ENCODE data around the gene MTFR1L.
A peak's percentile ranks its signal among the peaks of the same experiment; 100 is the strongest.

The MTFR1L gene

DNA sequence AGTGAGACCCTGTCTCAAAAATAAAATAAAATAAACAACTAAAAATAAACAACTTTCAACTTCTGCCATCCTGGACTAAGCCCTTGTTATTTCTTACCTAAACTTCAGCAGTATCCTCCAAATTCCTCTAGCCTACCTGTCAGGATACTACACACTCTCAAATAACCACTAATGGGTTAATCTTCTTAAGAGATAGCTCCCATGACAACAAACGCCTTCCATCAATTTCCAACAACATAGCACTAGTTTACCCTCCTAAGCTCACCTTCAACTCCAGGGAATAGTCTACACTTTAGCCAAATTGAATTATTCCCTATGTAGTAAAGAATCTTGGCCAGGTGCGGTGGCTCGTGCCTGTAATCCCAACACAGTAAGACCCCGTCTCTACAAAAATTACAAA, 28.2 kb downstream of the MTFR1L start:
- no peaks in the 10 kb centered on the region for H3K36me3 ChIP-seq (ENCODE audit: control insufficient read depth, insufficient read depth, low read length)
- WGBS (ENCODE audit: insufficient coverage, insufficient read length) = no CpG with 5 or more reads among the region's 4 CpGs

DNA sequence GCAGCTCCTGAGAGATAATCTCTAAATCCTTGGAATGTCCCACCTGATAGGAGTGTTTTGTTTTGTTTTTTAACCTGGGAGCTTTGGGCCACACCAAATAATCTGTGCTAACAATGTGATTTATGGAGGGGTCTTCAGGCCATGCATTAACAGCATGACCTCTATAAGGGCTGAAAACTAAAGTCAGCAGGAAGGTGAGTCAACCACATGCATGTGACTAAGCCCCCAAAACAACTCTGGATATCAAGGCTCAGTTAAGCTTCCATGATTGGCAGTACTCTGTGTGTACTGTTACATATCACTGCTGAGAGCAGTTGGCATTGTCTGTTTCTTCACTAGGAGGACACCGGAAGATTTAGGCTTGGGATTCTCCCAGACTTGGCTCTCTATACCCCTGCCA, 28.8 kb downstream of the MTFR1L start:
- no CpG with 5 or more reads among the region's 1 CpG for WGBS (ENCODE audit: insufficient coverage, insufficient read length)
- H3K36me3 ChIP-seq (ENCODE audit: control insufficient read depth, insufficient read depth, low read length) = no peaks in the 10 kb centered on the region
- no peaks in the 10 kb centered on the region for H3K27me3 ChIP-seq (ENCODE audit: control insufficient read depth, insufficient read depth, low read length)
- no peak overlapping the region for H3K4me3 ChIP-seq (ENCODE audit: low read length)
- no peaks in the 10 kb centered on the region for H3K4me1 ChIP-seq (ENCODE audit: control insufficient read depth, insufficient read depth, low read length)
- H3K9me3 ChIP-seq (ENCODE audit: control insufficient read depth, insufficient read depth, low read length) = no peaks in the 10 kb centered on the region
- H3K27ac ChIP-seq (ENCODE audit: low read length) = no peak overlapping the region
- no peak for DNase-seq (ENCODE audit: low read depth, low spot score)

More for the DNA sequence above, 28.2 kb downstream of the MTFR1L start:
- no peaks in the 10 kb centered on the region for H3K27me3 ChIP-seq (ENCODE audit: control insufficient read depth, insufficient read depth, low read length)
- no peaks in the 10 kb centered on the region for H3K4me1 ChIP-seq (ENCODE audit: control insufficient read depth, insufficient read depth, low read length)
- no peak overlapping the region for H3K4me3 ChIP-seq (ENCODE audit: low read length)
- DNase-seq (ENCODE audit: low read depth, low spot score) = no peak
- no peaks in the 10 kb centered on the region for H3K9me3 ChIP-seq (ENCODE audit: control insufficient read depth, insufficient read depth, low read length)
- H3K27ac ChIP-seq (ENCODE audit: low read length) = no peak overlapping the region

DNA sequence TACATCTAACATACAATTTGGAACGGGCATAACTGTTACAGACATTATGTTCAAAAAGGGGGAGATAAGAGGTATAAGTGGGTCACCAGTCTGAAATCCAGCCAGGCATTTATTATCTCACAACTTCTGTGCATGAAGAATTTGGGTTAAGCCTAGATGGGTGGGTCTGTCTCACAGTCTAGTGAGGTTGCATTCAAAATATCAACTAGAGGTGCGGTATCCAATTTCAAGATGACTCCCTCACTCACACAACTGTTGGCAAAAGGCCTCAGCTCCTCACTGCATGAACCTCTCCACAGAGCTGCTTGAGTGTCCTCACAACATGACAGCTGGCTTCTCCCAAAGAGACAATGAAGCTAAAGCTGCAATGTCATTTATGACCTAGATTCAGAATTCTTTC, 34.8 kb downstream of the MTFR1L start:
- Histone ChIP-seq H3K27me3 (ENCODE audit: control insufficient read depth, insufficient read depth, low read length) (no peaks in the 10 kb centered on the region), H3K4me3 (ENCODE audit: low read length) (no peak overlapping the region), H3K9me3 (ENCODE audit: control insufficient read depth, insufficient read depth, low read length) (no peaks in the 10 kb centered on the region), H3K27ac (ENCODE audit: low read length) (no peak overlapping the region), H3K4me1 (ENCODE audit: control insufficient read depth, insufficient read depth, low read length) (no peaks in the 10 kb centered on the region), H3K36me3 (ENCODE audit: control insufficient read depth, insufficient read depth, low read length) (no peaks in the 10 kb centered on the region)
- WGBS (ENCODE audit: insufficient coverage, insufficient read length) = no CpG with 5 or more reads among the region's 2 CpGs
- DNase-seq (ENCODE audit: low read depth, low spot score) = no peak

DNA sequence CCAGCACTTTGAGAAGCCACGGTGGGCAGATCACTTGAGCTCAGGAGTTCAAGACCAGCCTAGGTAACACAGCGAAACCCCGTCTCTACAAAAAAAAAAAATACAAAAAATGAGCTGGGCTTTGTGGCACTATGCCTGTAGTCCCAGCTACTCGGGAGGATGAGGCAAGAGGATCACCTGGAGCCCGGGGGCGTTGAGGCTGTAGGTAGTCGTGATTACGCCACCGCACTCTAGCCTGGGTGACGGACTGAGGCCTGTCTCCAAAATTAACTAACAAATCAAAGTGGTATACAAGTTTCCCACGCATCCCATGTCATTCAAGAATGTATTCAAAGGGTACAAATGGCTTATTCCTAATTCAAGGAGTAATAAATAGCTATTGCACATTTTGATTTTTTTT, 37.1 kb downstream of the MTFR1L start:
- no peak overlapping the region for H3K4me3 ChIP-seq (ENCODE audit: low read length)
- H3K9me3 ChIP-seq (ENCODE audit: control insufficient read depth, insufficient read depth, low read length) = no peaks in the 10 kb centered on the region
- H3K4me1 ChIP-seq (ENCODE audit: control insufficient read depth, insufficient read depth, low read length) = no peaks in the 10 kb centered on the region
- no peak for DNase-seq (ENCODE audit: low read depth, low spot score)
- H3K36me3 ChIP-seq (ENCODE audit: control insufficient read depth, insufficient read depth, low read length) = no peaks in the 10 kb centered on the region
- no peaks in the 10 kb centered on the region for H3K27me3 ChIP-seq (ENCODE audit: control insufficient read depth, insufficient read depth, low read length)
- WGBS (ENCODE audit: insufficient coverage, insufficient read length) = no CpG with 5 or more reads among the region's 11 CpGs
- H3K27ac ChIP-seq (ENCODE audit: low read length) = no peak overlapping the region

GRCh38 chr1:25858494-25858893, 38.7 kb downstream of the MTFR1L start:
- WGBS (ENCODE audit: insufficient coverage, insufficient read length) = no CpG with 5 or more reads among the region's 7 CpGs
- H3K4me1 ChIP-seq (ENCODE audit: control insufficient read depth, insufficient read depth, low read length) = no peaks in the 10 kb centered on the region
- no peaks in the 10 kb centered on the region for H3K36me3 ChIP-seq (ENCODE audit: control insufficient read depth, insufficient read depth, low read length)
- no peak for DNase-seq (ENCODE audit: low read depth, low spot score)
- H3K27me3 ChIP-seq (ENCODE audit: control insufficient read depth, insufficient read depth, low read length) = no peaks in the 10 kb centered on the region
- no peaks in the 10 kb centered on the region for H3K9me3 ChIP-seq (ENCODE audit: control insufficient read depth, insufficient read depth, low read length)
- peak overlapping the region; percentile 60; the same call in 1 of the 2 replicates for H3K4me3 ChIP-seq (ENCODE audit: low read length)
- H3K27ac ChIP-seq (ENCODE audit: low read length) = no peak overlapping the region

- no CpG with 5 or more reads among the region's 77 CpGs for WGBS (ENCODE audit: insufficient coverage, insufficient read length)
- no peaks in the 10 kb centered on the region for H3K9me3 ChIP-seq (ENCODE audit: control insufficient read depth, insufficient read depth, low read length)
- H3K4me3 ChIP-seq (ENCODE audit: low read length) = peak within 1 kb of the TSS; percentile 60
- no peak for DNase-seq (ENCODE audit: low read depth, low spot score)
- no peak within 1 kb of the TSS for H3K27ac ChIP-seq (ENCODE audit: low read length)
- H3K27me3 ChIP-seq (ENCODE audit: control insufficient read depth, insufficient read depth, low read length) = no peaks in the 10 kb centered on the region
- no peaks in the 10 kb centered on the region for H3K4me1 ChIP-seq (ENCODE audit: control insufficient read depth, insufficient read depth, low read length)
- H3K36me3 ChIP-seq (ENCODE audit: control insufficient read depth, insufficient read depth, low read length) = no peaks in the 10 kb centered on the region
Measured at GRCh38 chr1:25858906-25859789, 39.4 kb downstream of the MTFR1L start, which contains the start of gene AUNIP. Gene AUNIP (minus strand): TSS chr1:25859457. CDS start chr1:25859357, 100 bp downstream.

DNA sequence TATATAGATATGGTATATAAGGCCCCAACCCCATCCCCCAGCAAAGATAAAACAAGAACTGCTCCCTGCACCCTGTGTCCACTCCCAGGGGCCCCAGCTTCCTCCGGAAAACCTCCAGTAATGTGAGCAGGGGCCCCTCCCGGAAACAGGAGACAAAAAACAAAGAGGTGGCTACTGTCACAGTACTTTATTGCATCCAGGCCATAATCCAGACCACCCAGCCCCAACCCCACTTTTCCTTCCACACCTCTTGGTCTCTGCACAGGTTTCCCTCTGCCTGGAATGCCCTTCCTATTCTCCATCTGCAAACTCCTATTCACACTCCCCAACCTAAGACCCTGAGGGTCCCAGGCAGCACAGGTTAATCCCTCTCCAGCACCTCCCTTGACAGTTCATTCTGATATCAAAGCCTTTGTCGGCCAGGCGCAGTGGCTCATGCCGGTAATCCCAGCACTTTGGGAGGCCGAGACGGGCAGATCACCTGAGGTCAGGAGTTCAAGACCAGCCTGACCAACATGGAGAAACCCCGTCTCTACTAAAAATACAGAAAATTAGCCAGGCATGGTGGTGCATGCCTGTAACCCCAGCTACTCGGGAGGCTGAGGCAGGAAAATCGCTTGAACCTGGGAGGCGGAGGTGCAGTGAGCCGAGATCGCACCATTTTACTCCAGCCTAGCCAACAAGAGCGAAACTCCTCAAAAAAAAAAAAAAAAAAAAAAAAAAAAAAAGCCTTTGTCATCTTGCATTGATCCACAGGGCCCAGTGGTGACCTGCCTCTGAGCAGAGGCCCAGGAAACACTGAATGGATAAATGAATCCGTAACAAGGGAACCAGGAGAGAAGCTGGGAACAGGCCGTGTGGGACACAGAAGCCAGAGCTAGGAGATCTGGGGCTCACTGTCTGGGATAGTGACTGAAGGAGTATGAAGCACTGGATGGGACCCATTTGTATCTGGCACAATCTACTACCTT, 41.8 kb downstream of the MTFR1L start:
- Histone ChIP-seq H3K27me3 (ENCODE audit: control insufficient read depth, insufficient read depth, low read length) (no peaks in the 10 kb centered on the region), H3K4me3 (ENCODE audit: low read length) (no peak overlapping the region), H3K36me3 (ENCODE audit: control insufficient read depth, insufficient read depth, low read length) (no peaks in the 10 kb centered on the region), H3K27ac (ENCODE audit: low read length) (no peak overlapping the region), H3K9me3 (ENCODE audit: control insufficient read depth, insufficient read depth, low read length) (no peaks in the 10 kb centered on the region), H3K4me1 (ENCODE audit: control insufficient read depth, insufficient read depth, low read length) (no peaks in the 10 kb centered on the region)
- no CpG with 5 or more reads among the region's 16 CpGs for WGBS (ENCODE audit: insufficient coverage, insufficient read length)
- no peak for DNase-seq (ENCODE audit: low read depth, low spot score)

- peaks cover 2% of the 10 kb centered on the region; the same call in 1 of the 2 replicates for H3K4me1 ChIP-seq (ENCODE audit: control insufficient read depth, insufficient read depth, low read length)
- no peaks in the 10 kb centered on the region for H3K36me3 ChIP-seq (ENCODE audit: control insufficient read depth, insufficient read depth, low read length)
- no peaks in the 10 kb centered on the region for H3K27me3 ChIP-seq (ENCODE audit: control insufficient read depth, insufficient read depth, low read length)
- no peak for DNase-seq (ENCODE audit: low read depth, low spot score)
- no peak overlapping the region for H3K4me3 ChIP-seq (ENCODE audit: low read length)
- no CpG with 5 or more reads among the region's 20 CpGs for WGBS (ENCODE audit: insufficient coverage, insufficient read length)
- H3K9me3 ChIP-seq (ENCODE audit: control insufficient read depth, insufficient read depth, low read length) = no peaks in the 10 kb centered on the region
- no peak overlapping the region for H3K27ac ChIP-seq (ENCODE audit: low read length)
Measured at GRCh38 chr1:25862785-25863485, 43.2 kb downstream of the MTFR1L start.

GRCh38 chr1:25863486-25864262, 43.9 kb downstream of the MTFR1L start:
- Histone ChIP-seq H3K27me3 (ENCODE audit: control insufficient read depth, insufficient read depth, low read length) (no peaks in the 10 kb centered on the region), H3K9me3 (ENCODE audit: control insufficient read depth, insufficient read depth, low read length) (no peaks in the 10 kb centered on the region), H3K4me1 (ENCODE audit: control insufficient read depth, insufficient read depth, low read length) (peaks cover 2% of the 10 kb centered on the region; the same call in 1 of the 2 replicates), H3K36me3 (ENCODE audit: control insufficient read depth, insufficient read depth, low read length) (no peaks in the 10 kb centered on the region), H3K4me3 (ENCODE audit: low read length) (no peak overlapping the region), H3K27ac (ENCODE audit: low read length) (no peak overlapping the region)
- no CpG with 5 or more reads among the region's 25 CpGs for WGBS (ENCODE audit: insufficient coverage, insufficient read length)
- DNase-seq (ENCODE audit: low read depth, low spot score) = no peak

Measured in iPS DF 6.9 (cell line).